ENCODE results near the gene PXT1.
A peak's percentile ranks its signal among the peaks of the same experiment; 100 is the strongest.
"Not testable (repeated sequence)": the region's sequence is repeated elsewhere in the genome, so short reads cannot be mapped to it uniquely, and the experiment has no call there.

The PXT1 gene

DNA sequence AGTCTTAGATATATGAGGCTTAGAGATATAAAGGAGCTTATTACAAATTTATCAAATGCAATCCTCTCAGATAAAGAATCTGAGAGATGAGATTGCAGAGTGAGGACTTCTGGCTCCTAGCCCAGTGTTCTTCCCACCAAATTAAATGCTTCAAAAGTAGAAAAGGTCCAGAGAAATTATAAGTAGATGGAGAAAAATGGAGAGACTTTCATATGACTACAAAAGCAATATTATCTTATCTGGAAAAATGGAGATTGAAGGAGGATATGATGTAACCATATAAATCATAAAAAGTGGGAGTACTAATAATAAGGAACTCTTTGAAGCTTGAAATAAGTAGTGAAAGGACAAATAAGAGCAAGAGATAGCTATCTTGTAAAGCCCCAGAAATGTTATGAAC lies 3.0 kb upstream of the PXT1 start:
- H3K27ac ChIP-seq, result peak overlapping the region in 3 of 21 experiments; percentile 20 to 99 (median 97)
- H3K4me3 ChIP-seq, result no peak overlapping the region

DNA sequence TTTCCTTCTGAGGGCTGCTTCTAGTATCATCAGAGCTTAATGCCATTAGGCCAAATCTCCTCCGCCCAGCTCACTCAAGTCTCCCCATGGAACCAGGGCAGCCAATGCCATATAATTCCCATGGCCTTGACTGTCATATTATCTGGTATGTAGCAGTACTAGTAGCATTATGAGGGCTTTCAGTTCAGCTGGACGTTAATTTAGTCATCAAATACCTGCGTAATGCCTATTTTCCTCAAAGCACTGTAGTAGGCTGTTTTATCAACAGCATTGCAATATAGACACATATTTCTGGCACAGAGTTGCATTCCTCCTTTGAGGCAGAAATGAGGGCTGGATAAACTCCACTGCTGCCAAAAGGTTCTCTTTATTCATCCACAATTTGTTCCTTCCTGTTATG lies 1.8 kb upstream of the PXT1 start:
- Histone ChIP-seq H3K4me3 (peak overlapping the region in 5 of 7 experiments; percentile 89 to 96 (median 91)), H3K27ac (peak overlapping the region in 14 of 21 experiments; percentile 3 to 99 (median 98))

DNA sequence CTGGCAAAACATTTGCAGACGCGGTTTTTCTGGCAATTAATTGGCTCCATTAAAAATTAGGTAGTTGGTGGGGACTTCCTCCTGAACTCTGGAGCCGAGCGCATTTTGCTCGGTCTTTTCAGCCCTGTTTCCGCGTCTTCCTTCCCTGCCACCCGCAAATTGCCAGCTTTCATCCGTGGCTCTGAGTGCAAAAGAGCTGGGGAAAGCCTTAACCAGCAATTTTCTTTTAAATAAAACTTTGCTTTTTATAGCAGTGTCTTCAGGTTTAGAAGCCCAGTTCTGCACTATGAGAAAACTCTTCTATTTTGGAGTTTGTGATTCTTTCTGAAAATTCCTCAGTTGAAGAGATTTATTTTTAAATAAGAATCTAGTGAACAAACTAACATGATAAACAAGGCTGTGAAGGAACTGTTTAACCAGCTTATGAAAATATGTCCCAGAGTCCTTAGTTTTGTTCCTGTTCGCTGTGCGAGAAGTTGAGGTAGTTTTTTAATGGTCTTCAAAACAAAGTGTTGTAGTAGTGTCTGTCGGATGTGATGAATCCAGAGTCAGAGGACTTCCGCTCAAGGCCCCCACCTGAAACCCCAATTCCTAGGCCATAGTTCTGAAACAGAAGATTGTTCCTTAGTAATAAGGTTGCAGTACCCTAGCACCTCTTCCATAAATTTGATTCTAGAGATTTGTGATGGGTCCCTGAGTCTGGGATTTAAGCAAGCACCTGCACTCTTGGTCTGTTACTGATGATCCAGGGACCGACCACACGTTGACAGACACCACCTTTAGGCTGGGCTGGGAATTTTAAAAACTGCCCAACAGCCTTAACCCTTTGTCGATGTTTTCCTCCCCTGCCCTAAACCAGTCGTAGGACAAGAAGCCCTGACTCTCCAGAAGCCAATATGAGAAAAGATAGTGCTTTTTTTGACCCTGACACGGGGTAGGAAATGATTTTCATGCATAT lies 1.1 kb upstream of the PXT1 start:
- Histone ChIP-seq H3K27ac (peak overlapping the region; percentile 85 to 99 (median 98)), H3K4me3 (peak overlapping the region; percentile 75 to 99 (median 91))

DNA sequence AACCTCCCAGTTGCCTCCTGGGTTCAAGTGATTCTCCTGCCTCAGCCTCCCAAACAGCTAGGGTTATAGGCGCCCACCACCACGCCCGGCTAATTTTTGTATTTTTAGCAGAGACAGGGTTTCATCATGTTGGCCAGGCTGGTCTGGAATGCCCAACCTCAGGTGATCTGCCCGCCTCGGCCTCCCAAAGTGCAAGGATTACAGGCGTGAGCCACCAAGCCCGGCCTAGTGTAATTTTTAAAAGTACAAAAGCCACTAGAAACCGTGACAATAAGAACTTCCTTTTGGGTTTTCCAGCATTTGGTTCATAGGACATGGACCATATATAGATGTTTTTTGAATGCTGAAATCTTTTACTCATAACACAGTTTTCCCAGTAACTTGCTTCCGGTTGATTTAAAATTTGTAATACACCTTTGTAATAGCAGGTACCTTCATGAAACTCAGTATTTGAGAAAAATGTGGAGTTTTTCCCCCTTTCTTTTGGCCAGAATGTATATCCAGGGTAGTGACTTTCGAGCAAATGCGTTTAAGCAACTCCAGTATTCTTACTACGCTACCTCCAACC lies 467 bp downstream of the PXT1 start:
- Histone ChIP-seq H3K27ac (peak overlapping the region; percentile 27 to 99 (median 98)), H3K4me3 (peak overlapping the region; percentile 75 to 99 (median 91))

DNA sequence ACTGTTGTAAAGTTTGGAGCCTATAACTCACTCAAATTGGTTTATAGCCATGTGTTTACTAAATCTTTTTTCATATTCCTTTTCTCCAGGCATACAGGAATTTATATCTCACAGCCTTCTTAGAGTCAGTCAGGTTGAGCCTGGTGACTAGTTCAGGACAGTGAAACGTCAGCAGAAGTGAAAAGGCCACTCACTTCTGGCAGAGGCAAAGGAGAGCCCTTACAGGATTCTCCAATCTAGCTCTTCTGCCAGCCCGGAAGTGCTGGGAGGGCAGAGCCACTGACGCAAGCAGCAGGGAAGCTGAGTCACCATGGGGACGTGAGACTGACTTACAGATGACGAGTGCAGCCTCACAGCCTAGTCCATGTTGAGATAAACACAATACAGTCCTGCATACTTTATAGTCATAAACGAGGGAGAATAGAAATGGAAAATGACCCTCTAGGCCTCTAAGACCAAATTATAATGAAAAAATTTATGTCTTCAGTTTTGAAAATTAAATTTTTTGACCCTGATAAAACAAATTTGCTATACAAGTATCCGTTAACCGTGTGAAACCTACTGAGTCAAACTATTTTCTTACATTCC lies 1.3 kb downstream of the PXT1 start:
- H3K4me3 ChIP-seq, result no peak overlapping the region
- H3K27ac ChIP-seq, result peak overlapping the region in 19 of 21 experiments; percentile 85 to 99 (median 98)

DNA sequence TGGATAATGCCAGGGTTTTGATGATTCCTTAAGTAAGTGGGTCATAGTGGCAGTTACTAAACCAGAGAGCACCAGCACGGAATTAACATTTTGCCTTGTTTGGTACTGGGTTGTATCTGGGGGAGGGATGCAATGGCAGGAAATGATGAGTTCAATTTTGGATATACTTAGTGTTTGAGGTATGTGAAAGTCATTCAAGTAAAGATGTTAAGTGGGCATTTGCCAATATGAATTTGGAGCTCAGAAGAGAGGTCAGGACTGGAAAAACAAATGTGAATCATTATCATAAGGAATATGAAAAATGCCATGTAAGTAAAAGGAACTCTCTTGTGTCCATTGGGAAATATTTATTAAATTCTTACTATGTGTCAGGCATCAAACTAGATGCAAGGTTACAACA lies 6.2 kb downstream of the PXT1 start:
- Histone ChIP-seq H3K27ac (no peak overlapping the region), H3K4me3 (no peak overlapping the region)

DNA sequence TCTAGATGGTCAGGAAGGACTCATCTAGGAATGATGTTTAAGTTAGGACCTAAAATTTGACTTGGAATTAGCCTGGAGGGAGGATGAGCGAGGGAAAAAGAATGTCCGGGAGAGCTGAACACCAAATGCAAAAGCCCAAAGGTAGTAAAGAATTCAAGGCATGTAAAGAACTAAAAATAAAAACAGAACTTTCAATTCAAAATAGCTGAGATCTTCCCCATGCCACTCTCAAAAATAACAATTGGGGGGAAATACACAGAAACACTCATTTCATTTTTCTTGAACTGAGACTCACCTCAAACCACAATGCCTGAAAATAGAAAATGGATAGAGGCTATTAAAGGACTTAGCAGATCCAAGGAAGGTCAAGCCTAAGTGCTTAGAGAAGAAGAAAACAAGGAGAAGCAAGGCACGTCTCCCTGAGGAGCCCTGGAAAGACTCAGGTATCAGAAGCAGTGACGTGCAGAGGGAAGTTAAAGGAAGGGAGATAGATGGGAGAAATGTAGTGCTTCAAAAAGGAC lies 10.4 kb downstream of the PXT1 start:
- Histone ChIP-seq H3K4me3 (no peak overlapping the region), H3K27ac (no peak overlapping the region)

DNA sequence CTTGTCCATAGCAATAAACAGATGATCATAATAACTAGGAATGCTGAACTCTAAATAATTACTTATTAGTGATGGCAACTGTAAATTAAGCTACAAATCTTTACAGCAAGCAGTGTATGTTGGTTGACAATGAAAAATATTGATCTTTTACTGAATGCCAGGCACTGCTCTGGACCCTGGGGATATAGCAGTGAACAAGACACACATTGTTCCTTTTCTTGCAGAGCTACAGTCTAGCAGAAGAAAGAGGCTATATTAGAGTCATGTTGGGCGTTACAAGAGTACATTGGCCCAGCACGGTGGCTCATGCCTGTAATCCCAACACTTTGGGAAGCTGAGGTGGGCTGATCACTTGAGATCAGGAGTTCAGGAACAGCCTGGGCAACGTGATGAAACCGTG lies 11.5 kb downstream of the PXT1 start:
- no peak overlapping the region for H3K4me3 ChIP-seq
- no peak overlapping the region for H3K27ac ChIP-seq

DNA sequence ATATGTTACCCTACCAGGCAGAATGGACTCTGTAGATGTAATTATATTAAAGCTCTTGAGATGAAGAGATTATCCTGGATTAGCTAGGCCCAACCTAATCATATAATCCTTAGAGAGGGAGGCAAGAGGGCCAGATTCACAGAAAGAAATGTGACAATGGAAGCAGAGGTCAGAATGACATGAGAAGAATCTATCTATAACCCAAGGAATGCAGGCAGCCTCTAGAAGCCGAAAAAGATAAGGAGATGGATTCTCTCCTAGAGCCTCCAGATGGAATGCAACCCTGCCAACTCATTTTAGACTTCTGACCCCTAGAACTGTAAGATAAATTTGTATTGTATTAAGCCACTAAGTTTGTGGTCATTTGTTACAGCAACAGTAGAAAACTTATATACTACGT lies 12.3 kb downstream of the PXT1 start:
- Histone ChIP-seq H3K27ac (no peak overlapping the region), H3K4me3 (no peak overlapping the region)

DNA sequence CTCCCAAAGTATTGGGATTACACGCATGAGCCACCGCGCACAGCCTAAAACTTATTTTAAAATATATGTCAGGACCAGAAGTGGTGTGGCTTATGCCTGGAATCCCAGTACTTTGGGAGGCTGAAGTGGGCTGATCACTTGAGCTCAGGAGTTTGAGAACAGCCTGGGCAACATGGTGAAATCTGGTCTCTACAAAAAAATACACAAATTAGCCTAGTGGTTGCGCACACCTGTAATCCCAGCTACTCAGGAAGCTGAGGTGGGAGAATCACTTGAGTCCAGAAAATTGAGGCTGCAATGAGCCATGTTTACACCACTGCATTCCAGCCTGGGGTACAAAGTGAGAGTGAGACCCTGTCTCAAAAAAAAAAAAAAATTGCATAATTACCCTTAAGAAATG lies 13.7 kb downstream of the PXT1 start:
- Histone ChIP-seq H3K4me3 (no peak overlapping the region), H3K27ac (no peak overlapping the region)

DNA sequence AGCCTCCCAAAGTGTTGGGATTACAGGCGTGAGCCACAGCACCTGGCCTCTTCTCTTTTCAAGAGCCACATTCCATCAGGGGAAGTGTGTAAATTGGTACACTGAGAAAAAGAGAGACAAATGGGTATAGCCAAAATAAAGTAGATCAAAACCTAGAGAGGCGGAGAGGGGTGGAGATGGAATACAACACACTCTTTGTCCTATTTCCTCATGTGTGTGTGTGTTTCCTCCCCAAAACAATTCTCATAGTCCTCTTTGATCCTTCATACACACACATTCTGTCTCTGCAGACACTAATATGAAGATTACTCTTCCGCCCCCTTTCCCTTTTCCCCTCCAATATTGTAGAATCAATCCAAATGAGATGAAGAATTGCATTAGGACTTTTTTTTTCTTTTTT lies 16.0 kb downstream of the PXT1 start:
- Histone ChIP-seq H3K27ac (no peak overlapping the region), H3K4me3 (no peak overlapping the region)

DNA sequence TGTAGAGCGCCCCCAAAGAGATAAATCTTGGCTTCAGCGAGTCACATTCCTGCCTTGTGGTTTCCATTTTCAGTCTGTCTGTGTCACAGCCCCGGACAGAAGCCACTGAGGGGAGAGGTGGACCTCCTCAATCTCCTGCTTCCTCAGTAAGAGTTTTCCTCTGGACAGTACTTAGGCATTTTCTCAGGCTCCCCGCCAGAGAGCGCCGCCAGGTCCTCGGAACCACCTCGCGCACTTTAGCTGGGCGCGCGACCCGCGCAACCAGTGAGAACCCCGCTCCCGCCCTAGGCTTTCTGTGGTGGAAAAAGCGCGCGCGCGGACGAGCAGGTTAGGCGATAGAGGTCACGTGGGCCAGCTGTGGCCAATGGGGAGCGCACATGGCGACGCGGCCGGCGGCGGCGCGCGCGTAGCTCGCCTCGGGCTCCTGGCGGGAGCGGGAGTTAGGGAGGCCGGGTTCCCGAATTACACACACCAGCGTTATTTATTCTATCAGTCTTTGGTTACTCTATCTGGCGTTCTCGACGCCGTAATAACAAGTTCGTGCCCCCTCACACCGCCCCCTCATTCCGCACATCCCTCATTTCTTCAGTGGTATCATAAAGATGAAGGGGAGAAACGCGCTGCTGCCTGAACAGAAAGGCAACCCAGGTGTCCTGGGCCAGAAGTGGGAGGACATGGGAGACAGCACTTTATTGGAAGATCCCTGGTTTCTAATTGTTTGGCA lies 19.4 kb downstream of the PXT1 start:
- peak overlapping the region; percentile 45 to 62 (median 50) for H3K4me3 ChIP-seq
- peak overlapping the region in 20 of 21 experiments; percentile 24 to 88 (median 76) for H3K27ac ChIP-seq

DNA sequence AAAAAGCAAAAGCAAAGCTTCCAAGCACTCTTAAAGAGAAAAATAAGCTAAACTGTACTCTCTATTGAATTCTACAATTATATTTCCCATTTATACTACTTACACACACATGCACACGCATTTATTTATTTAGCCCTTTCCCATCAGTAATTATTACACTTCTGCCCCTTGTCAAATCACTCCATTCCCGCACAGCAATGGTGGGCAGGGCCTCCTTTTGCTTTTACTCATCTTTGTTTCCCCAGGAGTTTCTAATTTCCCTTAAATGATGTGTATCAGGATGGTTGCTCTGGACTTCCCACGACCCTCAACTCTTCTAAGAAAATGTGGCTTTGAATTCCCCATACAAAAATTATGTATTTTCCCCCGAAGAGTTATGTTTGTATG lies 19.9 kb downstream of the PXT1 start:
- Histone ChIP-seq H3K27ac (peak overlapping the region in 19 of 21 experiments; percentile 4 to 88 (median 76)), H3K4me3 (peak overlapping the region; percentile 45 to 62 (median 50))

DNA sequence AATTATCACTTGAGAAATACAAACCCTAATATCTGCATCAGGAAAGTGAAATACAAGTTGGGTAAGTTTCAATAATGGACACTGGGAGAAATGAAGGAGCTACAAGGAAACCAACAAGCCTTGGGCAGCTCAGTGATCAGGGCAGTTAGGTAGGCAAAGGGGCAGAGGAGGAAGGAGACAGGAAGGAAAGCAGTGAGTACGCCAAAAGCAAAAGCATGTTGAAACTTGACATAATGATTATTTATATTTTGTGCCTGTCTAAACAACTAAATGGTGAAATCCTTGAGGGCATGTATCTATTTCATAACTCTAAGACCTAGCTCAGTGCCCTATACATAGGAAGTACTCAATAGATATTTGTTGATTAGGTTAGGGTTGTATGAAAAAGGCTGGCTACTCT lies 23.3 kb downstream of the PXT1 start:
- Histone ChIP-seq H3K4me3 (no peak overlapping the region), H3K27ac (peak overlapping the region in 1 of 21 experiments; percentile 46)

DNA sequence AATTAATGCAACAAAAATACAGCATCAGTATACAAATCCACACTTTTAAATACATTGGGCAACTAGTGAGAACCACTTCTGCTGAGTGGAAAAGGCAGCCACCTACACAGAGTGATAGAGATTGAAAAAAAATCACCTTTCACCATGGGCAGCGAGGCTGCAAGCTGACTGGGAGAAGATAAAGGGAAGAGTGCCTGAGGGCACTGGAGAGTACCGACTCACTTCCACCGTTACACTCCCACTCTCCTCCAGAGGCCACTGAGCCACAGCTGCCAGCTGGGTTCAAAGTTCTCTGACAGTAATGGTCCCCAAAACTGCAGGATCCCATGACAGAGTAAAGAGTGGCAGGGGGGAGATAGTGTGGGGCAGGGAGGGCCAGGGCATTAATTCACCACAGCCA lies 24.1 kb downstream of the PXT1 start:
- H3K27ac ChIP-seq, result no peak overlapping the region
- H3K4me3 ChIP-seq, result no peak overlapping the region

DNA sequence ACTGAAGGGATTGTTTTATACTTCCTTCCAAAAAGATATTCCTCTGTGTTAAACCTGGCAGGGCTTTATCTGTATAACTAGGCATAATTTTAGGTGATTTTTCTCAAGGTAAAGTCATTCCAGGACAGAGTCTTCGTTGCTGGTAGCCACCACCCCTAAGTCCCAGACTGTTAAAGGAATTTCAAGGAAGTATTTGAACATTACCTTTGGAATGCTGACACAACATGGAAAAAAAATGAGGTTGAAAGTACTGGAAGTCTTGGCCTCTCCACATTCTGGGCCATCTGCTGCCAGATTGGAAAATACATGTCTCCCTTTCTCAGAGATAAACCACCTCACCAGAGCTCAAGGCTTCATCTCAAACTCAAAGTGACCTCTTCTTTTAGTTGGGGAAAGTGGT lies 28.2 kb downstream of the PXT1 start:
- Histone ChIP-seq H3K4me3 (no peak overlapping the region), H3K27ac (no peak overlapping the region)

DNA sequence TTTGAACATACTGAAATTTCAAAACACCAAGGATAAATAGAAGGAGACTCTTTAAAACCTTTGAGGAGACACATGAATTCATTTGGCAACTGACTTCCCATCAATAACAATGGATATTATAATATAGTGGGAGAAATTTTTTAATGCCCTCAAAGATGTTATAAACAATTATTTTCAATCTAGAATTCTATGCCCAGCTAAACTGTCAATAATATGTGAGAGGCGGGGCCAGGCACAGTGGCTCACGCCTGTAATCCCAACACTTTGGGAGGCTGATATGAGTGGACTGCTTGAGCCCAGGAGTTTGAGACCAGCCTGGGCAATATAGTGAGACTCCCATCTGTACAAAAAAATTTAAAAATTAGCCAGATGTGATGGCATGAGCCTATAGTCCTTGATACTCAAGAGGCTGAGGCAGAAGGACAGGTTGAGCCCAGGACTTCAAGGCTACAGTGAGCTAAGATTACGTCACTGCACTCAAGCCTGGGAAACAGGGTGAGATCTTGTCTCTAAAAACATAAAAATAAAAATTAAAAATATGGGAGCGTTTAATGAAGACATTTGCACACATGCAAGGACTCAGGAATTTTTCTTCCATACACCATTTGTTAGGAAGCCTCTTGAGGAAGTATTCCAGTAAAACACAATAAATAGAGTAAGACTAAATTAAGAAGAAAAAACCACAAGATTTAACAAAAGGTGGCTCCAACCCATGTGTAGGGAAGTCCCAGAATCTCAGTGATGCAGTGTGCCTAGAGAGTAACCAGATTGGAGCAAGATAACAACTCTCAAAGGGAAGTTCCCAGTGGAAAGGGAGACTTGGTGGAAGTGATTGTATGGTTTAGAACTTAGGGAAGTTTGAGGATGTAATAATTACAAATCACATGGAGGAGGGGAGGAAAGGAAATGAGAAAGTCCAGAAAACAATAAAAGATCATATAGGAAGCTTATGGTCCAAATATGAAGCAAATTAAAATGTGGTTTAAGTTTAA lies 28.9 kb downstream of the PXT1 start:
- no peak overlapping the region for H3K27ac ChIP-seq
- H3K4me3 ChIP-seq, result no peak overlapping the region

DNA sequence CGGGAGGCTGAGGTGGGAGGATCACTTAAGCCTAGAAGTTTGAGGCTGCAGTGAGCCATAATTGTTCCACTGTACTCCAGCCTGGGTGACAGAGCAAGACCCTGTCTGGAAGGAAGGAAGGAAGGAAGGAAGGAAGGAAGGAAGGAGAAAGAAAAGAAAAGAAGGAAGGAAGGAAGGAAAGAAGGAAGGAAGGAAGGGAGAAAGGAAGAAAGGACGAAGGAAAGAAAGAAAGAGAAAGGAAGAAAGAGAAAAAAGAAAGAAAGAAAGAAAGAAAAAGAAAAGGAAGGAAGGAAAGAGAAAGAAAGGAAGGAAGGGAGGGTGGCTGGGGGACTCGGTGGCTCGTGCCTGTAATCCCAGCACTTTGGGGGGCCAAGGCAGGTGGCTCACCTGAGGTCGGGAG lies 32.9 kb downstream of the PXT1 start:
- not testable (repeated sequence) for H3K4me3 ChIP-seq, H3K27ac ChIP-seq

DNA sequence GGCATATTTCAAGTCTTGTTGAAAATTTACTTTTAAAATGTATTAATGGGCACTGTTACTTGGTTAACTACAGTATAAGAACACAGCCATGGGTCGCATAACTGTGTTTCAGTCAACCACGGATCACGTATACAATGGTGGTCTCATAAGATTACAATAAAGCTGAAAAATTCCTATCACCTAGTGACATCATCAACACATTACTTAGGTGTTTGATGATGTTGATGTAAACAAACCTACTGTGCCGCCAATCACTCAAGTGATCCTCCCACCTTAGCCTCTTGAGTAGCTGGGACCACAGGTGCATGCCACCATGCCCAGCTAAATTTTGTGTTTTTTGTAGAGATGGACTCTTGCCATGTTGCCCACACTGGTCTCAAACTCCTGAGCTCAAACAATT lies 38.5 kb downstream of the PXT1 start:
- Histone ChIP-seq H3K27ac (no peak overlapping the region), H3K4me3 (no peak overlapping the region)

Measured in skin epidermis (tissue), 12 donors.